H9 (cell line): Measurements from ENCODE around the gene RNF41. TPM values are rescaled to one million over a fixed set of nuclear protein-coding genes. Genes with fewer than 3 reads are reported as not detected.
A peak's percentile ranks its signal among the peaks of the same experiment; 100 is the strongest.

ENCODE experiments used
- DNase-seq: peaks from one replicate; pipeline ENCODE4 v3.0.0-alpha.2; 2017
- H2AFZ ChIP-seq: one replicate; pipeline ENCODE4 v1.6.1; 2013; ENCODE audit warnings: mild to moderate bottlenecking, low read length, control low read depth, moderate library complexity
- H2AK5ac ChIP-seq: 2 replicates; pipeline ENCODE4 v1.6.1; 2013; ENCODE audit warnings: low read length, control low read depth, mixed read lengths; ENCODE audit not compliant: insufficient read length
- H2BK120ac ChIP-seq: one replicate; pipeline ENCODE4 v1.6.1; 2013; ENCODE audit warnings: low read depth, mild to moderate bottlenecking, low read length, control low read depth, inconsistent platforms; ENCODE audit not compliant: poor library complexity, severe bottlenecking
- H2BK12ac ChIP-seq: 2 replicates; pipeline ENCODE4 v1.6.1; 2013; ENCODE audit warnings: low read length, control low read depth, mixed read lengths, low read depth; ENCODE audit not compliant: insufficient read length
- H2BK15ac ChIP-seq: 2 replicates; pipeline ENCODE4 v1.6.1; 2013; ENCODE audit warnings: low read depth, low read length, control low read depth
- H2BK20ac ChIP-seq: one replicate; pipeline ENCODE4 v1.6.1; 2013; ENCODE audit warnings: low read depth, mild to moderate bottlenecking, low read length, control low read depth, inconsistent platforms; ENCODE audit not compliant: poor library complexity, severe bottlenecking
- H2BK5ac ChIP-seq: 2 replicates; pipeline ENCODE4 v1.6.1; 2013; ENCODE audit warnings: low read length, control low read depth, mixed read lengths; ENCODE audit not compliant: insufficient read length
- H3K14ac ChIP-seq: 2 replicates; pipeline ENCODE4 v1.6.1; 2013; ENCODE audit warnings: low read length, control low read depth; ENCODE audit not compliant: insufficient read depth
- H3K18ac ChIP-seq: 2 replicates; pipeline ENCODE4 v1.6.1; 2013; ENCODE audit warnings: low read depth, mild to moderate bottlenecking, mixed read lengths, low read length, control low read depth; ENCODE audit not compliant: insufficient read length
- H3K23ac ChIP-seq: 2 replicates; pipeline ENCODE4 v1.6.1; 2013; ENCODE audit warnings: low read length, control low read depth, mixed read lengths, low read depth; ENCODE audit not compliant: insufficient read length
- H3K23me2 ChIP-seq: 2 replicates; pipeline ENCODE4 v1.6.1; 2013; ENCODE audit warnings: low read depth, mild to moderate bottlenecking, mixed read lengths, low read length, control low read depth; ENCODE audit not compliant: insufficient read length, poor library complexity, severe bottlenecking
- H3K27ac ChIP-seq: 2 replicates; pipeline ENCODE4 v1.5.1; 2013; ENCODE audit warnings: low read length, control low read depth, mixed read lengths, low read depth; ENCODE audit not compliant: insufficient read length
- H3K27me3 ChIP-seq: 2 replicates; pipeline ENCODE4 v1.6.1; 2013; ENCODE audit warnings: low read length, control low read depth, inconsistent platforms; ENCODE audit not compliant: insufficient read depth
- H3K4ac ChIP-seq: 2 replicates; pipeline ENCODE4 v1.6.1; 2013; ENCODE audit warnings: low read depth, mild to moderate bottlenecking, control low read depth, inconsistent platforms, low read length, moderate library complexity
- H3K4me1 ChIP-seq: 2 replicates; pipeline ENCODE4 v1.6.1; 2013; ENCODE audit warnings: low read length, control low read depth, inconsistent platforms; ENCODE audit not compliant: insufficient read depth
- H3K4me2 ChIP-seq: 2 replicates; pipeline ENCODE4 v1.6.1; 2013; ENCODE audit warnings: low read length, control low read depth, mixed read lengths; ENCODE audit not compliant: insufficient read length, insufficient read depth
- H3K56ac ChIP-seq: 2 replicates; pipeline ENCODE4 v1.6.1; 2013; ENCODE audit warnings: low read depth, mild to moderate bottlenecking, mixed read lengths, low read length, control low read depth; ENCODE audit not compliant: insufficient read length
- H3K79me1 ChIP-seq: 2 replicates; pipeline ENCODE4 v1.6.1; 2013; ENCODE audit warnings: low read depth, mild to moderate bottlenecking, moderate library complexity, low read length, control low read depth, inconsistent platforms; ENCODE audit not compliant: insufficient read depth, poor library complexity, severe bottlenecking
- H3K79me2 ChIP-seq: 2 replicates; pipeline ENCODE4 v1.6.1; 2013; ENCODE audit warnings: low read length, control low read depth, inconsistent platforms; ENCODE audit not compliant: insufficient read depth
- H3K9ac ChIP-seq: 2 replicates; pipeline ENCODE4 v1.6.1; 2013; ENCODE audit warnings: low read length, control low read depth, mixed read lengths; ENCODE audit not compliant: insufficient read length; ENCODE audit errors: extremely low read depth
- H3K9me3 ChIP-seq: one replicate; pipeline ENCODE4 v1.6.1; 2013; ENCODE audit warnings: low read depth, low read length, inconsistent platforms; ENCODE audit not compliant: control insufficient read depth
- H3T11ph ChIP-seq: one replicate; pipeline ENCODE4 v1.6.1; 2013; ENCODE audit warnings: mild to moderate bottlenecking, low read length, control low read depth, inconsistent platforms
- H4K20me1 ChIP-seq: one replicate; pipeline ENCODE4 v1.6.1; 2013; ENCODE audit not compliant: control insufficient read depth, insufficient read length, insufficient read depth
- H4K5ac ChIP-seq: 2 replicates; pipeline ENCODE4 v1.6.1; 2013; ENCODE audit warnings: low read depth, mild to moderate bottlenecking, mixed read lengths, low read length, control low read depth; ENCODE audit not compliant: insufficient read length
- H4K8ac ChIP-seq: replicated peaks from 2 replicates; pipeline ENCODE4 v1.6.1; 2013; ENCODE audit warnings: low read length, control low read depth, mixed read lengths, low read depth; ENCODE audit not compliant: insufficient read length
- H4K91ac ChIP-seq: 2 replicates; pipeline ENCODE4 v1.6.1; 2013; ENCODE audit warnings: low read depth, mild to moderate bottlenecking, moderate library complexity, mixed read lengths, low read length, control low read depth; ENCODE audit not compliant: insufficient read length
- H3K27ac Mint-ChIP-seq, 3 experiments: 2 replicates in 2 of 3; 3 replicates in 1 of 3; pipeline ENCODE4 v1.8.0; 2020 to 2021; ENCODE audit warnings: mixed read lengths in 3 of 3, mild to moderate bottlenecking in 1 of 3, moderate library complexity in 1 of 3
- H3K27me3 Mint-ChIP-seq: 2 replicates; pipeline ENCODE4 v1.8.0; 2021; ENCODE audit warnings: low read depth, mild to moderate bottlenecking, moderate library complexity, mixed read lengths
- H3K36me3 Mint-ChIP-seq, 3 experiments: 2 replicates in 2 of 3; 3 replicates in 1 of 3; pipeline ENCODE4 v1.8.0; 2020 to 2021; ENCODE audit warnings: low read depth in 3 of 3, mixed read lengths in 3 of 3; ENCODE audit not compliant: insufficient read depth in 1 of 3
- H3K4me1 Mint-ChIP-seq, 2 experiments: 2 replicates each; pipeline ENCODE4 v1.8.0; 2020; ENCODE audit warnings: mixed read lengths in 2 of 2
- H3K4me3 Mint-ChIP-seq, 2 experiments: 2 replicates in 1 of 2; 3 replicates in 1 of 2; pipeline ENCODE4 v1.8.0; 2020 to 2021; ENCODE audit warnings: mild to moderate bottlenecking in 2 of 2, mixed read lengths in 2 of 2, moderate library complexity in 1 of 2
- H3K9me3 Mint-ChIP-seq, 2 experiments: 2 replicates in 1 of 2; 3 replicates in 1 of 2; pipeline ENCODE4 v1.8.0; 2020; ENCODE audit warnings: mild to moderate bottlenecking in 2 of 2, mixed read lengths in 2 of 2, moderate library complexity in 1 of 2
- CTCF ChIP-seq: fragments of 200-600 bp; sonication (generic); conservative IDR thresholded peaks from 3 replicates; pipeline ENCODE4 v1.8.0; 2021; ENCODE audit warnings: antibody characterized with exemption, mild to moderate bottlenecking
- WGBS: extraction: QIAGEN DNeasy Blood & Tissue Kit; methylation state at CpG from one replicate; pipeline ENCODE4 v1.1.7; 2013; ENCODE audit warnings: missing lambda C conversion rate, low lambda C conversion rate, mixed read lengths; ENCODE audit not compliant: insufficient read length; ENCODE audit errors: extremely low coverage; 5-methylcytosine and 5-hydroxymethylcytosine counted together
- total RNA-seq: library from RNA; stranded (reverse); gene quantifications from 2 replicates; pipeline ENCODE4 v1.2.1, GENCODE V29; 2021

Gene RNF41
- total RNA-seq, 1 experiment from 2014 or later: 60.8 TPM

- no peak overlapping the region for H3K4ac ChIP-seq
- H4K91ac ChIP-seq: no peak overlapping the region
- peak overlapping the region; percentile 68 to 96; a peak in 2 of 5 replicates for H3K4me3 Mint-ChIP-seq
- H3K79me2 ChIP-seq: peaks cover 3% of the 10 kb centered on the region; the same call in 1 of the 2 replicates
- peak overlapping the region; percentile 10 for H3K27ac ChIP-seq
- peaks cover 2% of the 10 kb centered on the region for H3K79me1 ChIP-seq
- H3K56ac ChIP-seq: no peak overlapping the region
- no peak overlapping the region for H3K4me2 ChIP-seq
- no peak overlapping the region for H2BK20ac ChIP-seq
- no peak overlapping the region for H3K23ac ChIP-seq
- no peaks in the 10 kb centered on the region for H3K9me3 ChIP-seq
- no peak overlapping the region for H2BK120ac ChIP-seq
- H3K4me1 Mint-ChIP-seq: peaks cover 46 to 60% of the 10 kb centered on the region in 2 experiments
- peaks cover 0 to 4% of the 10 kb centered on the region in 2 experiments; a peak in 3 of 5 replicates for H3K9me3 Mint-ChIP-seq
- no peak overlapping the region for H2AK5ac ChIP-seq
- H2BK12ac ChIP-seq: no peak overlapping the region
- WGBS: no CpG with 5 or more reads among the region's 10 CpGs
- DNase-seq: no peak
- no peak overlapping the region for H2BK15ac ChIP-seq
- peaks cover 61 to 84% (median 77%) of the 10 kb centered on the region in 3 experiments for H3K36me3 Mint-ChIP-seq
- H3K4me1 ChIP-seq: peaks cover 5% of the 10 kb centered on the region; the same call in 1 of the 2 replicates
- no peak overlapping the region for H3T11ph ChIP-seq
- no peak overlapping the region for H3K14ac ChIP-seq
- no peaks in the 10 kb centered on the region for H3K27me3 ChIP-seq
- H2BK5ac ChIP-seq: no peak overlapping the region
- H3K27ac Mint-ChIP-seq: peak overlapping the region in 2 of 3 experiments; percentile 79 to 93; a peak in 3 of 7 replicates
- H3K9ac ChIP-seq: no peak overlapping the region
- no peak overlapping the region for H4K5ac ChIP-seq
- H2AFZ ChIP-seq: no peak overlapping the region
- H4K20me1 ChIP-seq: no peaks in the 10 kb centered on the region
- peaks cover 15% of the 10 kb centered on the region for H3K23me2 ChIP-seq
- no peak for TF ChIP-seq CTCF
- peaks cover 11% of the 10 kb centered on the region for H3K27me3 Mint-ChIP-seq
- H3K18ac ChIP-seq: no peak overlapping the region
- H4K8ac ChIP-seq: no peak overlapping the region
Measured at GRCh38 chr12:56161690-56162351, 59.9 kb downstream of the RNF41 start.
